PC-3 (cell line): ENCODE measurements around the gene CBX5. TPM values are rescaled to one million over a fixed set of nuclear protein-coding genes. Genes with fewer than 3 reads are reported as not detected.
A peak's percentile ranks its signal among the peaks of the same experiment; 100 is the strongest.

Experiments
- ATAC-seq: fragments of 200-7000 bp; cut with Tn5 transposase; 2 replicates; pipeline ENCODE4 v1.9.1; 2020; ENCODE audit warnings: mild to moderate bottlenecking, moderate library complexity
- BruUV-seq: library from RNA; stranded (reverse); fragments of 400-500 nt; replicated peaks from 2 replicates; lab custom pipeline; 2021; lab: Mats Ljungman, UMichigan
- CTCF ChIA-PET: fragments of 300-600 bp; sonication (Branson Sonifier 250); formaldehyde crosslinking; loops from one replicate; lab custom pipeline; 2022; ENCODE audit warnings: antibody characterized with exemption; lab: Charles Lee
- POLR2A ChIA-PET: fragments of 300-600 bp; sonication (Branson Sonifier 250); formaldehyde crosslinking; loops from one replicate; lab custom pipeline; 2022; ENCODE audit warnings: antibody characterized with exemption; ENCODE audit not compliant: unreplicated experiment; lab: Charles Lee
- DNase-seq: peaks from one replicate; pipeline ENCODE4 v3.0.0-alpha.2; 2015
- H2AFZ ChIP-seq: fragments of 300-600 bp; sonication (generic); 2 replicates; pipeline ENCODE4 v1.6.0; 2016; ENCODE audit warnings: antibody characterized with exemption, low read length
- H3F3A ChIP-seq: fragments of 300-600 bp; sonication (generic); one replicate; pipeline ENCODE4 v1.6.0; 2017; ENCODE audit warnings: antibody characterized with exemption, low read length, control low read depth, mild to moderate bottlenecking; ENCODE audit not compliant: unreplicated experiment
- H3K27ac ChIP-seq: fragments of 300-600 bp; sonication (generic); 2 replicates; pipeline ENCODE4 v1.5.1; 2016; ENCODE audit warnings: mild to moderate bottlenecking, low read length
- H3K27me3 ChIP-seq: fragments of 300-600 bp; sonication (generic); 2 replicates; pipeline ENCODE4 v1.6.1; 2016; ENCODE audit warnings: low read length, mixed read lengths
- H3K36me3 ChIP-seq: fragments of 300-600 bp; sonication (generic); 2 replicates; pipeline ENCODE4 v1.6.1; 2016; ENCODE audit warnings: low read depth, mixed run types, low read length, mixed read lengths
- H3K4me1 ChIP-seq: fragments of 300-600 bp; sonication (generic); 2 replicates; pipeline ENCODE4 v1.5.1; 2016; ENCODE audit warnings: low read length; ENCODE audit not compliant: insufficient read depth
- H3K4me2 ChIP-seq: fragments of 300-600 bp; sonication (generic); 2 replicates; pipeline ENCODE4 v1.6.0; 2016; ENCODE audit warnings: low read length
- H3K4me3 ChIP-seq: fragments of 300-600 bp; sonication (generic); 2 replicates; pipeline ENCODE4 v1.5.1; 2016; ENCODE audit warnings: mild to moderate bottlenecking, low read length, mixed read lengths
- H3K79me2 ChIP-seq: fragments of 300-600 bp; sonication (generic); 2 replicates; pipeline ENCODE4 v1.6.1; 2017; ENCODE audit warnings: low read length, mixed read lengths
- H3K9ac ChIP-seq: fragments of 300-600 bp; sonication (generic); 2 replicates; pipeline ENCODE4 v1.6.0; 2016; ENCODE audit warnings: mild to moderate bottlenecking, low read length
- H3K9me2 ChIP-seq: fragments of 300-600 bp; sonication (generic); replicated peaks from 2 replicates; pipeline ENCODE4 v1.6.1; 2016; ENCODE audit warnings: mixed run types, low read length, mixed read lengths
- H3K9me3 ChIP-seq: fragments of 300-600 bp; sonication (generic); 2 replicates; pipeline ENCODE4 v1.6.1; 2016; ENCODE audit warnings: low read length, mixed read lengths
- H4K20me1 ChIP-seq: fragments of 300-600 bp; sonication (generic); 2 replicates; pipeline ENCODE4 v1.6.1; 2016; ENCODE audit warnings: low read length, mixed read lengths
- CTCF ChIP-seq: fragments of 300-600 bp; sonication (generic); conservative IDR thresholded peaks from 2 replicates; pipeline ENCODE4 v1.5.1; 2017; ENCODE audit warnings: antibody characterized with exemption, low read depth, mild to moderate bottlenecking, low read length
- EZH2 ChIP-seq: fragments of 300-600 bp; sonication (generic); IDR thresholded peaks from one replicate; pipeline ENCODE4 v1.6.1; 2017; ENCODE audit warnings: antibody characterized with exemption, mild to moderate bottlenecking, low read length; ENCODE audit not compliant: unreplicated experiment
- EZH2phosphoT487 ChIP-seq: fragments of 300-600 bp; sonication (generic); IDR thresholded peaks from 2 replicates; pipeline ENCODE4 v1.6.1; 2018; ENCODE audit warnings: mild to moderate bottlenecking, antibody characterized with exemption, low read length, borderline replicate concordance
- intact Hi-C: fragments of 100-400 bp; cut with micrococcal nuclease; formaldehyde crosslinking; loops from 2 replicates; pipeline ENCODE4 v1.9.0; 2023
- total RNA-seq: library from RNA; depleted of rRNA; stranded (reverse); fragments of >200 nt; gene quantifications from 2 replicates; pipeline ENCODE4 v1.2.3, GENCODE V29; 2014

Gene CBX5
- total RNA-seq, 1 experiment from 2014 or later: 14.9 TPM

- intact Hi-C loops: no loop called here
- no peak overlapping the region for H3K4me3 ChIP-seq
- H3K79me2 ChIP-seq: no peaks in the 10 kb centered on the region
- ATAC-seq: no peak
- H3F3A ChIP-seq: peaks cover under 1% of the 10 kb centered on the region
- no peaks in the 10 kb centered on the region for H3K27me3 ChIP-seq
- H2AFZ ChIP-seq: no peak overlapping the region
- no peaks in the 10 kb centered on the region for H3K9me2 ChIP-seq
- no peak overlapping the region for H3K27ac ChIP-seq
- no peak overlapping the region for H3K9ac ChIP-seq
- no peaks in the 10 kb centered on the region for H3K9me3 ChIP-seq
- POLR2A ChIA-PET: no interaction called here
- peaks cover 13% of the 10 kb centered on the region; the same call in 1 of the 2 replicates for H3K4me1 ChIP-seq
- BruUV-seq: no TSS peak
- H4K20me1 ChIP-seq: no peaks in the 10 kb centered on the region
- CTCF ChIA-PET: no interaction called here
- TF ChIP-seq EZH2: no peak
- TF ChIP-seq CTCF: no peak
- no peak for TF ChIP-seq EZH2phosphoT487
- H3K36me3 ChIP-seq: peaks cover 4% of the 10 kb centered on the region; the same call in 1 of the 2 replicates
- no peak overlapping the region for H3K4me2 ChIP-seq
- no peak for DNase-seq
Observed at GRCh38 chr12:54257332-54257731, 22.6 kb downstream of the CBX5 start.

GRCh38 chr12:54253240-54253639 lies 26.7 kb downstream of the CBX5 start:
- Histone ChIP-seq H3K9ac (no peak overlapping the region), H3K79me2 (no peaks in the 10 kb centered on the region), H2AFZ (no peak overlapping the region), H3K9me2 (no peaks in the 10 kb centered on the region), H3K27me3 (no peaks in the 10 kb centered on the region), H3K4me2 (no peak overlapping the region), H3K27ac (no peak overlapping the region), H3K4me3 (no peak overlapping the region), H3F3A (peaks cover 2% of the 10 kb centered on the region), H3K36me3 (peaks cover 6% of the 10 kb centered on the region; the same call in 1 of the 2 replicates), H4K20me1 (no peaks in the 10 kb centered on the region), H3K4me1 (no peaks in the 10 kb centered on the region), H3K9me3 (no peaks in the 10 kb centered on the region)
- no TSS peak for BruUV-seq
- intact Hi-C loops: no loop called here
- ATAC-seq (peak; percentile 45; the same call in 1 of the 2 replicates), DNase-seq (no peak)
- CTCF ChIA-PET: no interaction called here
- no peak for TF ChIP-seq EZH2
- no peak for TF ChIP-seq CTCF
- no peak for TF ChIP-seq EZH2phosphoT487
- POLR2A ChIA-PET: no interaction called here

GRCh38 chr12:54251667-54252284 lies 28.1 kb downstream of the CBX5 start:
- POLR2A ChIA-PET: no interaction called here
- Histone ChIP-seq H3K9me3 (no peaks in the 10 kb centered on the region), H3K9ac (no peak overlapping the region), H3K4me2 (no peak overlapping the region), H3K36me3 (peaks cover 6% of the 10 kb centered on the region; the same call in 1 of the 2 replicates), H3K9me2 (no peaks in the 10 kb centered on the region), H4K20me1 (no peaks in the 10 kb centered on the region), H3K79me2 (no peaks in the 10 kb centered on the region), H3K27ac (no peak overlapping the region), H3F3A (peaks cover 2% of the 10 kb centered on the region), H2AFZ (no peak overlapping the region), H3K27me3 (no peaks in the 10 kb centered on the region), H3K4me3 (no peak overlapping the region), H3K4me1 (no peaks in the 10 kb centered on the region)
- intact Hi-C loops: loop anchor here (1.0 kb wide), 2 partner anchors 73 to 110 kb away; no protein-coding TSS in a partner anchor
- TF ChIP-seq EZH2phosphoT487 (no peak), CTCF (peak; percentile 71), EZH2 (no peak)
- DNase-seq: peak; percentile 65
- peak; percentile 57 for ATAC-seq
- no TSS peak for BruUV-seq
- CTCF ChIA-PET: interaction anchor here (0.6 to 1.3 kb wide), 13 partner anchors 9 to 236 kb away, joined by 3 to 11 read pairs (median 5); partner anchors contain the start of genes CBX5, COPZ1 and HNRNPA1
